ENCODE results near the gene ARGFX. TPM values are rescaled to one million over a fixed set of nuclear protein-coding genes. Genes with fewer than 3 reads are reported as not detected.
"Not testable (repeated sequence)": the region's sequence is repeated elsewhere in the genome, so short reads cannot be mapped to it uniquely, and the experiment has no call there.

Gene ARGFX
- total and polyA plus RNA-seq, 10 of the 15 experiments (the other 5 are each of a cell fraction or from before 2014, with no cell fraction given): not detected

DNA sequence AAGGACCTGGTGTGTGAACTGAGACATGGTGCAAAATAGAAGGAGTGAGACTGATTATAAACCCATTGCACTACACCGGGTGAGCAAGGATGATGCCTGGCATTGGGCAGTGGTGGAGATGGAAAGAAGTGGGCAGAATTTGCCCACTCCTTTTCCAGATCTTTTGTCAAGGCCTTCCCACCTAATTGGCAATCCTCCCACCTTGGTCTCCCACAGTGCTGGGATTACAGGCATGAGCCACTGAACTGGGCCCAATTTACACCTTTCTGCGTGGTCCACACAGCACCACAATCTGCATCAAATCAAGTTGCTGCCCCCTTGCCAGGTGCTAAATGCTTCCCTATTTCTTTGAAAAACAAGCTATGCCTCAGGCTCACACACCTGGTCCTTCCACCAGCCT is 30.8 kb downstream of the ARGFX start:
- Histone ChIP-seq H3K79me2 (ENCODE audit: control insufficient read depth, insufficient read depth, low read length) (no peaks in the 10 kb centered on the region), H3K36me3 (ENCODE audit: control insufficient read depth in 2 of 2, insufficient read depth in 2 of 2, low read length in 1 of 2) (no peaks in the 10 kb centered on the region), H3K4me2 (ENCODE audit: control insufficient read depth, insufficient read depth) (no peak overlapping the region), H3K27me3 (replicated peaks in 1 of 2; ENCODE audit: control insufficient read depth in 2 of 2, insufficient read depth in 2 of 2, low read length in 1 of 2) (no peaks in the 10 kb centered on the region), H3K9me3 (replicated peaks; ENCODE audit: control insufficient read depth, insufficient read depth, low read length) (no peaks in the 10 kb centered on the region), H3K9ac (ENCODE audit: control insufficient read depth, insufficient read depth, low read length) (no peak overlapping the region), H3K27ac (ENCODE audit: control insufficient read depth, insufficient read depth) (no peak overlapping the region), H3K4me1 (ENCODE audit: control insufficient read depth, insufficient read depth, low read length) (no peaks in the 10 kb centered on the region), H2AFZ (ENCODE audit: control insufficient read depth, low read depth, low read length) (no peak overlapping the region), H3K4me3 (no peak overlapping the region), H4K20me1 (ENCODE audit: control insufficient read depth, insufficient read depth) (no peaks in the 10 kb centered on the region)
- DNase-seq (ENCODE audit: low read depth, low spot score): no peak
- ChIA-PET RAD21 (ENCODE audit: unreplicated experiment) (no interaction called here), CTCF (interaction anchor here (0.8 to 1.1 kb wide), 2 partner anchors 50 to 177 kb away, joined by 3 read pairs; no protein-coding TSS in a partner anchor), POLR2A (interaction anchor here (0.7 kb wide), 1 partner anchor 19 kb away, joined by 3 read pairs; no protein-coding TSS in a partner anchor), SMC1A (ENCODE audit: uncharacterized antibody, unreplicated experiment) (interaction anchor here (0.7 to 1.4 kb wide), 3 partner anchors 36 to 123 kb away, joined by 3 read pairs; no protein-coding TSS in a partner anchor)
- ATAC-seq: no peak
- WGBS (ENCODE audit: insufficient coverage, insufficient replicate concordance, low lambda C conversion rate, missing lambda C conversion rate): 97% methylated on average over 2 of the region's 2 CpGs
- no TSS peak for BruUV-seq (replicated peaks)
- no peak for FAIRE-seq
- intact Hi-C loops (cut with micrococcal nuclease; ENCODE audit: unreplicated experiment) (no loop called here), in situ Hi-C loops (cut with MboI) (no loop called here)
- TF ChIP-seq CBFB (IDR thresholded peaks at IDR 0.05; ENCODE audit: low read depth) (no peak), MEF2A (IDR thresholded peaks at IDR 0.05; ENCODE audit: insufficient read depth, low read depth, low read length) (no peak), KAT2A (conservative IDR thresholded peaks at IDR 0.05; ENCODE audit: control insufficient read depth, low read depth, low read length) (no peak), RAD51 (IDR thresholded peaks at IDR 0.05) (no peak), PAX8 (IDR thresholded peaks at IDR 0.05) (no peak), NR2F1 (conservative IDR thresholded peaks at IDR 0.05) (no peak), RAD21 (IDR thresholded peaks at IDR 0.05; ENCODE audit: insufficient read depth, low read depth, low read length) (no peak), DPF2 (IDR thresholded peaks at IDR 0.05) (no peak), ZNF274 (IDR thresholded peaks at IDR 0.05; ENCODE audit: insufficient read depth, insufficient read length) (no peak)

DNA sequence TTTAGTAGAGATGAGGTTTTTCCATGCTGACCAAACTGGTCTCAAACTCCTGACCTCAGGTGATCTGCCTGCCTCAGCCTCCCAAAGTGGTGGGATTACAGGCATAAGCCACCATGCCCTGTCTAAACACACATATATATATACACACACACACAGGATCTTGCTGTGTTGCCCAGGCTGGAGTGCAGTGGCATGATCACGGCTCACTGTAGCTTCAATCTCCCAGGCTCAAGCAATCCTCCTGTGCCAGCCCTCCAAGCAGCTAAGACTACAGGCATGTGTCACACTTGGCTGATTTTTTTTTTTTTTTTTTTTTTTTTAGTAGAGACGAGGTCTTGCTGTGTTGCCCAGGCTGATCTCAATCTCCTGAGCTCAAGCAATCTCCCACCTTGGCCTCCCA is 32.2 kb downstream of the ARGFX start:
- H3K79me2 ChIP-seq (ENCODE audit: control insufficient read depth, insufficient read depth, low read length); H3K9ac ChIP-seq (ENCODE audit: control insufficient read depth, insufficient read depth, low read length); H4K20me1 ChIP-seq (ENCODE audit: control insufficient read depth, insufficient read depth); ATAC-seq; CTCF ChIA-PET; intact Hi-C loops (cut with micrococcal nuclease; ENCODE audit: unreplicated experiment); H3K27ac ChIP-seq (ENCODE audit: control insufficient read depth, insufficient read depth); H3K4me2 ChIP-seq (ENCODE audit: control insufficient read depth, insufficient read depth); H2AFZ ChIP-seq (ENCODE audit: control insufficient read depth, low read depth, low read length); BruUV-seq (replicated peaks); H3K4me1 ChIP-seq (ENCODE audit: control insufficient read depth, insufficient read depth, low read length); H3K9me3 ChIP-seq (replicated peaks; ENCODE audit: control insufficient read depth, insufficient read depth, low read length); DNase-seq (ENCODE audit: low read depth, low spot score); H3K4me3 ChIP-seq; RAD21 ChIA-PET (ENCODE audit: unreplicated experiment); FAIRE-seq; H3K27me3 ChIP-seq (replicated peaks in 1 of 2; ENCODE audit: control insufficient read depth in 2 of 2, insufficient read depth in 2 of 2, low read length in 1 of 2); H3K36me3 ChIP-seq (ENCODE audit: control insufficient read depth in 2 of 2, insufficient read depth in 2 of 2, low read length in 1 of 2); in situ Hi-C loops (cut with MboI): not testable (repeated sequence)
- POLR2A ChIA-PET: interaction anchor here (0.7 kb wide), 1 partner anchor 646 kb away, joined by 5 read pairs; no protein-coding TSS in a partner anchor
- 100% methylated on average over 1 of the region's 2 CpGs for WGBS (ENCODE audit: insufficient coverage, insufficient replicate concordance, low lambda C conversion rate, missing lambda C conversion rate)
- SMC1A ChIA-PET (ENCODE audit: uncharacterized antibody, unreplicated experiment): interaction anchor here (0.6 kb wide), 1 partner anchor 21 kb away, joined by 3 read pairs; no protein-coding TSS in a partner anchor

All from GM12878 (cell line).